Prostate gland (tissue), 2 donors: Measurements from ENCODE around the gene PLEKHM1. TPM values are rescaled to one million over a fixed set of nuclear protein-coding genes. Genes with fewer than 3 reads are reported as not detected.

Experiments used
- DNase-seq: peaks from one replicate; pipeline ENCODE4 v3.0.0-alpha.2; 2019; ENCODE audit warnings: low spot score
- H3K27ac ChIP-seq, 2 donors: fragments of 200-600 bp; sonication (generic); 2 replicates each; pipeline ENCODE4 v1.5.1; 2017 to 2019
- H3K27me3 ChIP-seq: fragments of 200-600 bp; sonication (generic); replicated peaks from 2 replicates; pipeline ENCODE4 v1.5.1; 2019; ENCODE audit not compliant: insufficient read depth
- H3K36me3 ChIP-seq, 2 donors: fragments of 200-600 bp; sonication (generic); 1 replicate in 1 of 2; 2 replicates in 1 of 2; pipeline versions ENCODE4 v1.5.1 to v1.8.1; 2017 to 2019
- H3K4me1 ChIP-seq: fragments of 200-600 bp; sonication (generic); replicated peaks from 2 replicates; pipeline ENCODE4 v1.5.1; 2019
- H3K4me3 ChIP-seq, 2 donors: fragments of 200-600 bp; sonication (generic); 2 replicates each; pipeline ENCODE4 v1.5.1; 2017 to 2019
- H3K9me3 ChIP-seq: fragments of 200-600 bp; sonication (generic); 2 replicates; pipeline ENCODE4 v1.5.1; 2017
- POLR2A ChIP-seq: fragments of 450-650 bp; IDR thresholded peaks from one replicate; pipeline ENCODE4 v1.6.1; 2016; ENCODE audit warnings: antibody characterized with exemption, mild to moderate bottlenecking
- POLR2AphosphoS5 ChIP-seq: sonication (generic); formaldehyde crosslinking; IDR thresholded peaks from one replicate; pipeline ENCODE4 v1.6.1; 2017; ENCODE audit warnings: antibody characterized with exemption
- WGBS: methylation state at CpG from one replicate; pipeline ENCODE4 v1.1.5; 2018; 5-methylcytosine and 5-hydroxymethylcytosine counted together
- intact Hi-C: fragments of 100-400 bp; cut with DNase I; formaldehyde crosslinking; loops from one replicate; pipeline ENCODE4 v1.14.2; 2022
- total RNA-seq, 2 donors: library from RNA; depleted of rRNA; stranded (reverse); fragments of >200 nt; gene quantifications; one replicate each; pipeline ENCODE4 v1.1.0, GENCODE V29; 2016
- TF ChIP-seq, protein P1 (sequence below), 4 experiments: fragments of 200-600 bp in 2 of 4; fragments of 450-650 bp in 2 of 4; sonication (generic) in 2 of 4; IDR thresholded peaks; 1 replicate in 3 of 4; 2 replicates in 1 of 4; pipeline ENCODE4 v1.5.1; 2016 to 2019; ENCODE audit warnings: antibody characterized with exemption in 4 of 4, mild to moderate bottlenecking in 2 of 4, moderate library complexity in 2 of 4

Gene PLEKHM1
- total RNA-seq, 2 donors from 2014 or later: 33.2 to 39.8 TPM

DNA sequence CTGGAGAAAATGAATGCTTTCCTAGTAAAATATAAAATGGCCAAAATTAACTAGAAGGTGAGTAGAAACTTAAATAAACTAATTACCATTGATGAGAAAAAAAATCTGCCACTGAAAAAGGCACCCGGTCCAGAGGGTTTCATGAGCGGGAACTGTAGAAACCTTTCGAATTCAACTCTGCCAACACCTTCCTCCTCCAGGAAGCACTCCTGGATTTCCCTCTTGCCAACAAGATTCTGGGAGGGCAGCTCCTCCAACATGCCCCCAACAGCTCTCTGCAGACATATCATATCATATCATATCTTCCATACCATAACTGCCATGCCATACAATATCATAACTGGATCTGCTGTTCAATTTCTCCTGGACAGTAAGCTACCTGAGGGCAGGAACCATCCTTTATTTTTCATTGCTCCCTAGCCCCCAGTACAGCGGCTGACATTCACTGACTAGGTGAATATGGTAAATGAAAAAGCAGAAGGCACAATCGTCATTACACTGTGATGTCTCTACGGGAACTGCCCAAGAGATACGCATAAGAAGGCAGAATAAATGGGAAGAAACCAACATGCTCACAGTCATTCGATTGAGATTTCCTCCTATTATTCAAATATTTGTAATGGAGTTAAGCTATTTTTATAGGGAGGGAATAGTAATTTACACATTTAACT, 67.1 kb downstream of the PLEKHM1 start:
- Histone ChIP-seq H3K9me3 (no peaks in the 10 kb centered on the region), H3K27ac (peak overlapping the region in 1 of 2 donors; percentile 80), H3K36me3 (no peaks in the 10 kb centered on the region), H3K27me3 (no peaks in the 10 kb centered on the region), H3K4me3 (no peak overlapping the region), H3K4me1 (no peaks in the 10 kb centered on the region)
- TF ChIP-seq POLR2AphosphoS5 (no peak), POLR2A (no peak)
- TF ChIP-seq, protein P1, sequence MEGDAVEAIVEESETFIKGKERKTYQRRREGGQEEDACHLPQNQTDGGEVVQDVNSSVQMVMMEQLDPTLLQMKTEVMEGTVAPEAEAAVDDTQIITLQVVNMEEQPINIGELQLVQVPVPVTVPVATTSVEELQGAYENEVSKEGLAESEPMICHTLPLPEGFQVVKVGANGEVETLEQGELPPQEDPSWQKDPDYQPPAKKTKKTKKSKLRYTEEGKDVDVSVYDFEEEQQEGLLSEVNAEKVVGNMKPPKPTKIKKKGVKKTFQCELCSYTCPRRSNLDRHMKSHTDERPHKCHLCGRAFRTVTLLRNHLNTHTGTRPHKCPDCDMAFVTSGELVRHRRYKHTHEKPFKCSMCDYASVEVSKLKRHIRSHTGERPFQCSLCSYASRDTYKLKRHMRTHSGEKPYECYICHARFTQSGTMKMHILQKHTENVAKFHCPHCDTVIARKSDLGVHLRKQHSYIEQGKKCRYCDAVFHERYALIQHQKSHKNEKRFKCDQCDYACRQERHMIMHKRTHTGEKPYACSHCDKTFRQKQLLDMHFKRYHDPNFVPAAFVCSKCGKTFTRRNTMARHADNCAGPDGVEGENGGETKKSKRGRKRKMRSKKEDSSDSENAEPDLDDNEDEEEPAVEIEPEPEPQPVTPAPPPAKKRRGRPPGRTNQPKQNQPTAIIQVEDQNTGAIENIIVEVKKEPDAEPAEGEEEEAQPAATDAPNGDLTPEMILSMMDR (IDR thresholded peaks at IDR 0.05): no peak
- intact Hi-C loops: no loop called here
- WGBS: 64% methylated on average over 8 of the region's 8 CpGs
- DNase-seq: no peak

DNA sequence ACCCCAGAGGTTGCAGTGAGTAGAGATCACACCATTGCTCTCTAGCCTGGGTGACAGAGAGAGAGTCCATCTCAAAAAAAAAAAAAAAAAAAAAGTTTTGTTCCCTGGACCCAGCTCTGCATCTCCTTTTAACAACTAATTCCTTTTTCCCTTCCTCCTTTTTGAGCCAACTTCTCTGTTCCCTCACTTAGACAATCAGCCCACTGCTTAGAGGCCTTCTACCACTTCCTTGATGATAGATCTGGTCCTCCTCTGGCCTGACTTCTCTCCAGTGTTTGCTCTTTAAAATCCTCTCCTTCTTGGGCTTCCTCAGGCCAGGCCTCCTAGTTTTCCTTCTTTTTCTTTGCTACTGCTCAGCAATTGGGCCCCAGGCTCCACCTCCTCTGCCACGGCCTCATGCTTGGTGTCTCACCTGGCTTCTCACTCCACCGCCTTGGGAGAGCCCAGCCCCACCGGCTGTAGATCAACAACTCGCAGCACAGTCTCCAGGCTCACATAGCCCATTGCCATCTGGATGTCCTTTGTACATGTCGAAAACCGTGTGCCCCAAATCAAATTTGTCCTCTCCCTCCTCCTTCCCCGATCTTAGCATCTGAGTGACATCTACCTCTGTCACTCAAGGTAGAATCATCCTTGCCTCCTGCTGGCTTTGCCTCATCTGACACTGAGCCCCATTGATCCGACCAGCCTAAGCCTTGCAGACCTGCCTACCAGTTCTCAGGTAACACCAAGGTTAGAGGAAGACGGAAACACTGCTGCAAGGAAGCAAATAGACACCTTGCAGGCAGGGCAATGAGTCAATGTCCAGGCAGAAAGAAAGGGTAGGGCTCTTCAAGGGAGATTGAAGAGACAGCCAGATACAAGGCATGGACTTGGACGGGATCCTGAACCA, 75.3 kb downstream of the PLEKHM1 start:
- H3K4me1 ChIP-seq: peaks cover 7% of the 10 kb centered on the region
- 83% methylated on average over 10 of the region's 10 CpGs for WGBS
- TF ChIP-seq, protein P1 (IDR thresholded peaks at IDR 0.05): no peak
- TF ChIP-seq POLR2A (no peak), POLR2AphosphoS5 (no peak)
- DNase-seq: no peak
- H3K27ac ChIP-seq: no peak overlapping the region
- no peaks in the 10 kb centered on the region for H3K27me3 ChIP-seq
- H3K9me3 ChIP-seq: no peaks in the 10 kb centered on the region
- no peaks in the 10 kb centered on the region for H3K36me3 ChIP-seq
- H3K4me3 ChIP-seq: no peak overlapping the region
- intact Hi-C loops: no loop called here

DNA sequence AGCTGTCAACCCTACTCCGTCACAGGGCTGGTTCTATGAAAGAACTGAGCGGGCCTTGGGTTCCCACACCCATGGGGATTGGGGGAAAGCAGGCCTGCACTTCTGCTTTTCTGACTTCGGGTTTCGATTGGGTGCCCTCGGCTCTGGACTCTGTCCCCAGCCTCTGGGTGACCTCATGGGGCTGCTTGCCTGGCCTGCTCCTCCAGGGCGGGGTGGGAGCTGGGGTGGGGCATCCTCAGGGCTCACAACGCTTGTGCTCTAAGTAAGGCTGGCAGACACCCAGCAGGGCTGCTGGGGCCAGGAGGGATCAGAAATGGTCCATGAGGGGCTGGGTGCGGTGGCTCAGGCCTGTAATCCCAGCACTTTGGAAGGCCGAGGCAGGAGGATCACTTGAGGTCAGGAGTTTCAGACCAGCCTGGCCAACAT, 77.0 kb downstream of the PLEKHM1 start:
- Histone ChIP-seq H3K27me3 (no peaks in the 10 kb centered on the region), H3K4me1 (peaks cover 7% of the 10 kb centered on the region), H3K27ac (no peak overlapping the region), H3K36me3 (no peaks in the 10 kb centered on the region), H3K9me3 (no peaks in the 10 kb centered on the region), H3K4me3 (no peak overlapping the region)
- 90% methylated on average over 8 of the region's 9 CpGs for WGBS
- TF ChIP-seq POLR2AphosphoS5 (no peak), POLR2A (no peak)
- TF ChIP-seq, protein P1 (IDR thresholded peaks at IDR 0.05): no peak
- intact Hi-C loops: no loop called here
- DNase-seq: no peak

DNA sequence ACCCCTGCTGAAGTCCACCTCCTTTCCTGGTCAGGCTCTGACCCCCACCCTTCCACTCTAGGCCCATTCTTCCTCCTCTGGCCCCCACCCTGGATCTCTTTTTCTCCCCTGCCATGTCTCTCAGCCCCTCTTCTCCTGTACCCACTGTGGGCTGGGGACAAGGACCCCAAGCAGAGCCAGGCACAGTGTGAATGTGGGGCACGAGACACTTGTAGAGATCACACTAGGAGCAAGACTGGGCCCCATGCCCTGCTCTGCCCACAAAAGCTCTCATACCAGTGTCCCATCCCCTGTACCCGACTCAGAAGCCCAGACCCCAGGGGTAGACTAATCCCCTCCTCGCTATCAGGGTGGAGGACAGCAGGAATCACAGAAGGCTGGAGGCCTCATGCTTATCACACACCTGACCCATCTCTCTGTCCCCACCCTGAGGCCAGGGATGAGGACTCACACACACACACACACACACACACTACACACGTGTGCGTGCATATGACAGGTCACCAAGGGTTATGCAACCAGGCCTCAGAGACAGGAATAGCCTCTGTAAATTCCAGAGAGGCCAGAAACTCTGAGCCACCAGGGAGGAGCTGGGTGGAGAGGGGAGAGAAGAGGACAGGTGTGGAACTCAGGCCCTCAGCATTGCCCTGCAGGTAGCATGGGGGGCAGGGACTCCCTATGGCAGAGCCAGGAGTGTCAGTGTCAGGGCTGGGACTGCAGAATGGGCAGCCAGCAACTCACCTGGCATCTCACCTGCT, 79.0 kb downstream of the PLEKHM1 start:
- Histone ChIP-seq H3K27ac (no peak overlapping the region), H3K4me3 (no peak overlapping the region), H3K9me3 (no peaks in the 10 kb centered on the region), H3K36me3 (no peaks in the 10 kb centered on the region), H3K27me3 (no peaks in the 10 kb centered on the region), H3K4me1 (peaks cover 7% of the 10 kb centered on the region)
- 89% methylated on average over 5 of the region's 5 CpGs for WGBS
- intact Hi-C loops: no loop called here
- no peak for DNase-seq
- no peak for TF ChIP-seq POLR2AphosphoS5
- TF ChIP-seq, protein P1 (IDR thresholded peaks at IDR 0.05): no peak
- no peak for TF ChIP-seq POLR2A
